ENCODE results near the gene MYO18B. TPM values are rescaled to one million over a fixed set of nuclear protein-coding genes. Genes with fewer than 3 reads are reported as not detected.

MYO18B gene
- total and polyA plus RNA-seq, 9 donors = 0.02 to 0.23 (median 0.10) TPM; not detected in 5

- intact Hi-C loops (cut with DNase I) = no loop called here
- Histone ChIP-seq H3K4me1 (ENCODE audit: insufficient read depth) (no peaks in the 10 kb centered on the region), H3K4me3 (no peak overlapping the region), H3K9me3 (no peaks in the 10 kb centered on the region), H3K27ac (no peak overlapping the region), H3K36me3 (no peaks in the 10 kb centered on the region), H3K27me3 (no peaks in the 10 kb centered on the region)
- DNase-seq = no peak
- WGBS, 3 donors = 78 to 85% (median 79%) methylated on average over 3 of the region's 3 CpGs
- TF ChIP-seq POLR2A (IDR thresholded peaks at IDR 0.05) = no peak
- no peak for TF ChIP-seq EP300 (IDR thresholded peaks at IDR 0.05)
- no peak for TF ChIP-seq CTCF (IDR thresholded peaks at IDR 0.05)
These were observed 293.5 kb downstream of the MYO18B start for GRCh38 chr22:26035523-26035922.

- no peak for TF ChIP-seq POLR2A (IDR thresholded peaks at IDR 0.05)
- no peak for TF ChIP-seq CTCF (IDR thresholded peaks at IDR 0.05)
- DNase-seq = no peak
- no peak overlapping the region for H3K4me3 ChIP-seq
- H3K27ac ChIP-seq = no peak overlapping the region
- no peaks in the 10 kb centered on the region for H3K9me3 ChIP-seq
- no peaks in the 10 kb centered on the region for H3K27me3 ChIP-seq
- WGBS, 3 donors = 31 to 43% (median 32%) methylated on average over 4 of the region's 4 CpGs
- intact Hi-C loops (cut with DNase I) = no loop called here
- H3K4me1 ChIP-seq (ENCODE audit: insufficient read depth) = no peaks in the 10 kb centered on the region
- no peaks in the 10 kb centered on the region for H3K36me3 ChIP-seq
These were observed 296.4 kb downstream of the MYO18B start for GRCh38 chr22:26038365-26038764.

DNA sequence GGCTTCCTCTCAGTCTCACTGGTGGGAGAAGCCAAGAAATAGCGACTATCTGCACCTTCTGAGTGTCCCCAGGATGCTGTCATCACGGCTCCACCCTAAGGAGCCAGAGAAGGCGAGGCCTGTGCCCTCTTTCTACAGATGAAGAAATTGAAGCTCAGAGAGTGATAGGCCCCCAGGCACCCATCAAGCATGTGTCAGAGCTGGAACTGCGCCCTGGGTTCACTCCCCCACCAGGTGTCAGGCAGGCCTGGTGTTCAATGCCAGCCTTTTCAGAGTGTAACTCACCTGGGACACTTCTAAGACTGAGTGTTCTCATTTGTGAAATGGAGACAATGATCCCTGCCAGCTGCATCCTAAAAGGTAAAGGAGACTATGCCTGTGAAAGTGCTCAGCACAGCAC is 299.9 kb downstream of the MYO18B start:
- Histone ChIP-seq H3K4me3 (no peak overlapping the region), H3K4me1 (ENCODE audit: insufficient read depth) (no peaks in the 10 kb centered on the region), H3K36me3 (no peaks in the 10 kb centered on the region), H3K27ac (no peak overlapping the region), H3K27me3 (no peaks in the 10 kb centered on the region), H3K9me3 (no peaks in the 10 kb centered on the region)
- WGBS, 3 donors = 56 to 65% (median 61%) methylated on average over 4 of the region's 4 CpGs
- intact Hi-C loops (cut with DNase I) = no loop called here
- no peak for DNase-seq
- TF ChIP-seq EP300 (IDR thresholded peaks at IDR 0.05) = no peak
- no peak for TF ChIP-seq CTCF (IDR thresholded peaks at IDR 0.05)
- TF ChIP-seq POLR2A (IDR thresholded peaks at IDR 0.05) = no peak

DNA sequence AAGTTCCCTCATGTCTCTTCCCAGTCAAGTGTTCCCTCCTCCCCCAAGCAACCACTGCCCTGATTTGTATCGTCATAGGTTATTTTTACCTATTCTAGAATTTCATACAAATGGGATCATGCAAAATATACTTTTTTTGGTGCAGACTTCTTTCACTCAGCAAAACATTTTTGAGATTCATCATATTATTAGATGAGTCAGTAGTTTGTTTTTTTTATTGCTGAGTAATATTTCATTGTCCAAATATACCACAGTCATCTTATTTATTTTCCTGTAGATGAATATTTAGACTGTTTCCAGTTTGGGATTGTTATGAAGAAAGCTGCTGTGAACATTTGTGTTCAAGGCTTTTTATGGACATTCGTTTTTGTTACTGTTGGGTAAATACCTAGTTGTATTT is 301.0 kb downstream of the MYO18B start:
- 57 to 69% (median 58%) methylated on average over 2 of the region's 2 CpGs for WGBS, 3 donors
- no peaks in the 10 kb centered on the region for H3K27me3 ChIP-seq
- H3K36me3 ChIP-seq = no peaks in the 10 kb centered on the region
- TF ChIP-seq CTCF (IDR thresholded peaks at IDR 0.05) (no peak), POLR2A (IDR thresholded peaks at IDR 0.05) (no peak), EP300 (IDR thresholded peaks at IDR 0.05) (no peak)
- intact Hi-C loops (cut with DNase I) = no loop called here
- no peaks in the 10 kb centered on the region for H3K9me3 ChIP-seq
- DNase-seq = no peak
- H3K4me3 ChIP-seq = no peak overlapping the region
- H3K4me1 ChIP-seq (ENCODE audit: insufficient read depth) = no peaks in the 10 kb centered on the region
- no peak overlapping the region for H3K27ac ChIP-seq

- Histone ChIP-seq H3K4me1 (ENCODE audit: insufficient read depth) (no peaks in the 10 kb centered on the region), H3K4me3 (no peak overlapping the region), H3K36me3 (no peaks in the 10 kb centered on the region), H3K27ac (no peak overlapping the region), H3K27me3 (no peaks in the 10 kb centered on the region), H3K9me3 (no peaks in the 10 kb centered on the region)
- 70 to 82% (median 76%) methylated on average over 2 of the region's 2 CpGs for WGBS, 3 donors
- TF ChIP-seq CTCF (IDR thresholded peaks at IDR 0.05) (no peak), EP300 (IDR thresholded peaks at IDR 0.05) (no peak), POLR2A (IDR thresholded peaks at IDR 0.05) (no peak)
- DNase-seq = no peak
- intact Hi-C loops (cut with DNase I) = no loop called here
These were observed 303.1 kb downstream of the MYO18B start for GRCh38 chr22:26045051-26045450.

Measured in ovary (tissue), 9 donors.